ENCODE results near the gene TSC1.
A peak's percentile ranks its signal among the peaks of the same experiment; 100 is the strongest.

TSC1 gene

GRCh38 chr9:132885720-132886333 is 58.6 kb downstream of the TSC1 start:
- H3K4me1 Mint-ChIP-seq (ENCODE audit: low read depth in 2 of 2) = peaks cover 5 to 9% of the 10 kb centered on the region in 2 donors

GRCh38 chr9:132883349-132884294 is 60.8 kb downstream of the TSC1 start:
- H3K9me3 Mint-ChIP-seq = no peaks in the 10 kb centered on the region
- ATAC-seq (replicated peaks) = no peak
- no peak for DNase-seq
- no peak overlapping the region for H3K27ac Mint-ChIP-seq
- H3K4me1 Mint-ChIP-seq (ENCODE audit: low read depth in 2 of 2) = peaks cover 11 to 13% of the 10 kb centered on the region in 2 donors
- H3K36me3 Mint-ChIP-seq (ENCODE audit: insufficient read depth) = peaks cover 7% of the 10 kb centered on the region
- H3K27me3 Mint-ChIP-seq = no peaks in the 10 kb centered on the region
- H3K4me3 Mint-ChIP-seq = no peak overlapping the region

More at GRCh38 chr9:132885720-132886333, 58.6 kb downstream of the TSC1 start:
- DNase-seq (no peak), ATAC-seq (replicated peaks) (peak; percentile 54)
- no peak overlapping the region for H3K4me3 Mint-ChIP-seq
- H3K27ac Mint-ChIP-seq = no peak overlapping the region
- no peaks in the 10 kb centered on the region for H3K27me3 Mint-ChIP-seq
- H3K9me3 Mint-ChIP-seq = no peaks in the 10 kb centered on the region
- H3K36me3 Mint-ChIP-seq (ENCODE audit: insufficient read depth) = peaks cover 4% of the 10 kb centered on the region

DNA sequence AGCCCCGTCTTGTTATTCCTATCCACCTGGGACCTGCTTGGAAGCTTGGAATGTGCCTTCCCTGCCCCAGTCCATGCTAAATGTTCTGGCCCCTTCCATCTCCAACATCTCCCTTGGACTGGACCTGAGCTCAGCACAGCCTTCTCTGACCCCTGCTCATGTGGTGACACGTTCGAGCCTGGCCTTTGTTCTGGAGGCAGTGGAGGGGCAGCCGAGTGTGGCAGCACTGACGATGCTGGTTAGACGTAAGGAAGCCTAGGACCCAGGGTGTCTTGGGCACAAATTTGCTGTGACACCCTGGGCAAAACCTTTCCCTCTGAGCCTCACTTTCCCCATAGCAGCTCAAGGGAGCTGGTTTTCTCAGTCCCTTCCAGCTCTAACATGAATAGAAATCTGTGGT is 61.8 kb downstream of the TSC1 start:
- no peak for DNase-seq
- H3K4me3 Mint-ChIP-seq = no peak overlapping the region
- no peaks in the 10 kb centered on the region for H3K27me3 Mint-ChIP-seq
- H3K9me3 Mint-ChIP-seq = no peaks in the 10 kb centered on the region
- H3K36me3 Mint-ChIP-seq (ENCODE audit: insufficient read depth) = peaks cover 13% of the 10 kb centered on the region
- no peak for ATAC-seq (replicated peaks)
- H3K27ac Mint-ChIP-seq = no peak overlapping the region
- H3K4me1 Mint-ChIP-seq (ENCODE audit: low read depth in 2 of 2) = peaks cover 9 to 10% of the 10 kb centered on the region in 2 donors

DNA sequence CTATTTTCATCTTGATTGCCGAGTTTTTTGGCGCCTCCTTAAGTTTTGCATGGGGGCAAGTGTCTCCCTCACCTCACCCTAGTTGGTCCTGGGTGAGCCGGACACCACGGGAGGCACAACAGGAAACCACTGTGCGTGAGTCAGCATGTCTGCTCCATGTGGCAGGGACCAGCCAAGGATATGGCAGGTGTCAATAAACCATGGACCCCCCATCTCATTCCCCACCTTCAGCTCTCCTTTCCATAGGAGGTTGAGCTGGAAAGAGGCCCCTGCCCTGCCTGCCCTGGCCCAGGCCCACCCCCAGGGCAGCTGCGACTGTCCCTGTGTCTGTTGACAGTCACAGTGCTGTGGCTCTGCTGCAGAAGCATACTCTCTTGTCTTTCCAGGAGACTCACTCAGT is 62.6 kb downstream of the TSC1 start:
- ATAC-seq (replicated peaks) (no peak), DNase-seq (no peak)
- H3K9me3 Mint-ChIP-seq = no peaks in the 10 kb centered on the region
- H3K27ac Mint-ChIP-seq = no peak overlapping the region
- H3K36me3 Mint-ChIP-seq (ENCODE audit: insufficient read depth) = peaks cover 13% of the 10 kb centered on the region
- no peaks in the 10 kb centered on the region for H3K27me3 Mint-ChIP-seq
- H3K4me3 Mint-ChIP-seq = no peak overlapping the region
- peaks cover 9 to 10% of the 10 kb centered on the region in 2 donors for H3K4me1 Mint-ChIP-seq (ENCODE audit: low read depth in 2 of 2)

- ATAC-seq (replicated peaks) (no peak), DNase-seq (no peak)
- Mint-ChIP-seq H3K4me3 (peak overlapping the region; percentile 5 to 85), H3K36me3 (ENCODE audit: insufficient read depth) (peaks cover 13% of the 10 kb centered on the region), H3K27ac (peak overlapping the region in 1 of 2 donors; percentile 88), H3K9me3 (no peaks in the 10 kb centered on the region), H3K27me3 (no peaks in the 10 kb centered on the region), H3K4me1 (ENCODE audit: low read depth in 2 of 2) (peaks cover 9 to 10% of the 10 kb centered on the region in 2 donors)
Measured at GRCh38 chr9:132880324-132880661, 64.1 kb downstream of the TSC1 start.

DNA sequence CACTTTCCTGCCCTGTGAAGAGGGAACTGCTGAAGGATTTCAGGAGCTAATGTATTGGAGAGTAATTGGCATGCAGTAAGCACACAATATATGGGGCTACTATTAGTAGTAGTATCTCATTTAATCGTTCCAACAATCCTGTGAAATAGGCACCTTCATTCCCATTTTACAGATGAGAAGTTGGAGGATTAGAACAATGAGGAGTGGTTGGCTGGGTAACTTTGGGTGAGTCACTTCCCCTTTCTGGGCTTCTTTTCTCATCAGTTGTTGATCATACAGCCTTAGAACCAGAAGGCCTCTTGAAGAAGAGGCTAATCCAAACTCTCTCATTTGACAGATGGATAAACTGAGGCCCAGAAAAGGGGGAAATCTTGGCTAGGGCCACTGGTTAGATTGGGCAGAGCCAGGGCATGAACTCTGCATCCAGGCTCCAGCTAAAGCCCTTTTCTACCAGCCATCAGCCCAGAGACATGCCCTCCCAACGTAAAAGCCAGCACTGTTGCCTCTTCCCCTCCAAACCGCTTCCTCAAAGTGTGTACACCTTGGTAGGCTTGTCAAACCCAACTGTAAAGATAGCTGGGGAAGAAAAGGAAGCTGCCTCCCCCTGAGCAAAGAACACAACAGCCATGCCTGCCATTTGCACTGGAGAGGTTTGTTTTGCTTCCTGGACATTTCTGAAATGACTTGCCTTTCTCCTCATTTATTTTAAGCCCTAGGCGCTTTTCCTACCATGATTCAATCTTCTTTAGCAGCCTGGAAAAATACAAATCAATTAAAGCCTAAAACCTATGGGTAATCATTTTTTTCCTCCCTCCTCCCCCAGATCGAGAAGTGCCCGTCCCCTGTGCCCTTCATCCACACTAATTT is 64.7 kb downstream of the TSC1 start:
- Mint-ChIP-seq H3K4me3 (peak overlapping the region; percentile 83 to 85), H3K36me3 (ENCODE audit: insufficient read depth) (peaks cover 13% of the 10 kb centered on the region), H3K27me3 (no peaks in the 10 kb centered on the region), H3K9me3 (no peaks in the 10 kb centered on the region), H3K4me1 (ENCODE audit: low read depth in 2 of 2) (peaks cover 9 to 10% of the 10 kb centered on the region in 2 donors), H3K27ac (peak overlapping the region; percentile 57 to 88)
- DNase-seq (no peak), ATAC-seq (replicated peaks) (peak; percentile 21)

- Mint-ChIP-seq H3K27ac (peak within 1 kb of the TSS; percentile 78 to 88), H3K4me3 (peak within 1 kb of the TSS; percentile 83 to 85), H3K27me3 (no peaks in the 10 kb centered on the region), H3K4me1 (ENCODE audit: low read depth in 2 of 2) (peaks cover 9 to 10% of the 10 kb centered on the region in 2 donors), H3K36me3 (ENCODE audit: insufficient read depth) (peaks cover 13% of the 10 kb centered on the region), H3K9me3 (no peaks in the 10 kb centered on the region)
- DNase-seq (no peak), ATAC-seq (replicated peaks) (peak; percentile 27)
Measured at GRCh38 chr9:132878695-132879456, 65.5 kb downstream of the TSC1 start, which contains the start of gene SPACA9. Gene SPACA9 (plus strand): TSS chr9:132878898. CDS start chr9:132883948, 5,050 bp downstream.

DNA sequence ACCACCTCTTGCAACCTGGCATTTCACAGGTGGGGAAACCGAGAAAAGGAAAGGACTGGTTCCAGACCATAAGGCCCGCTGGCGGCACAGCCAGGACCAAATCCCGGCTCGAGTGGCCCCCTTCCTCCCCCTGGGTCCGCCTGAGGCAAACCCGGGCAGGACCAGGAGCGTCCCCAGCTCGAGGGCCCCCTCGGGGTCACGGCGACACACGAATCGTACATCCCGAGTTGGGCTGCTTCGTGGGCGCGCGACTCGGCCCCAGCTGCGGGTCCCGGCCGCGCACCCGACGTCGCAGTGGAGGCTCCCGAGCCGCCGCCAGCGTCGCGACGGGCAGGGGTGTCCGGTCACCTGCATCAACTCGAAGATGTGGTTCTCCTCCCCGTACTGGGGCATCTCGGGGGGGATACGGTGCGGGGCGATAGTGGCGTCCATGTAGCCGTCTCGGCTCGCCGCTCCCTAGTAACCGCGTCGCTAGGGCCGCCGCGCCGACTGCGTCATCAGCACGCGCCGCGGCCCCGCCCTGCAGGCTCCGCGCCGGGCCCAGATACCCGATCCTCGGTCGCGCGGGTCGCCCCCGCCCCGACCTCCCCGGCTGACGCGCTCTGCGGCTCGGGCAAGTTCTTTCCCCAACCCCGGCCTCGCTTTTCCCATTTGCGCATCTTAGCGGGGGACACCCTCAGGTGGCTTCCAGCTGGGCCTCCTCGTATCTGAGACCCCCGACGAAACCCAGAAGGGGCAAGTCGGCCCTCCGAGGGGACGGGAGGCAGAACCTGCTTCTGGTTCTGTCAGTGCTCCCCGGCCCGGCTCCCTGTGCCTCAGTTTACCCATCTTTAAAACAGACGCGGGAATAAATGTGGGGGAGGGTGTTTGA is 66.4 kb downstream of the TSC1 start, which contains the start of gene AK8:
TSS of gene AK8 (minus strand) at position 461 of the 871 bp plus-strand sequence. CDS start at position 432, 29 bp downstream.
- DNase-seq (peak; percentile 64 to 80 (median 80)), ATAC-seq (replicated peaks) (peak; percentile 90)
- Mint-ChIP-seq H3K27ac (peak within 1 kb of the TSS; percentile 78 to 88), H3K4me3 (peak within 1 kb of the TSS; percentile 83 to 85), H3K27me3 (no peaks in the 10 kb centered on the region), H3K4me1 (ENCODE audit: low read depth in 2 of 2) (peaks cover 14 to 15% of the 10 kb centered on the region in 2 donors), H3K36me3 (ENCODE audit: insufficient read depth) (peaks cover 13% of the 10 kb centered on the region), H3K9me3 (no peaks in the 10 kb centered on the region)

- ATAC-seq (replicated peaks) = no peak
Measured at GRCh38 chr9:132877458-132877823, 67.0 kb downstream of the TSC1 start.

DNA sequence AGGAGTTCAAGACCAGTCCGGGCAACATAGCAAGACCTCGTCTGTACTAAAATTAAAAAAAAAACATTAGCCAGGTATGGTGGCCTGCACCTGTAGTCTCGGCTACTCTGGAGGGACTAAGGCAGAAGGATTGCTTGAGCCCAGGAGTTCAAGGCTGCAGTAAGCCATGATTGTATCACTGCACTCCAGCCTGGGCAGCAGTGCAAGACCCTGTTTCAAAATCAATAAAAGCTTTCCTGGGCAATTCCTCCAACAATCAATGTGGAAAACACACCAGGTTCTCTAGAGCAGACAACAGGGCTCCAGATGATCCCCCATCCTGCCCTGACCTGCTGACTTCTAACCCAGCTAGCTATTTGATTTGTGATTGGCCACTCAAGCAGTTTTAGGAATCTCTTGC is 67.6 kb downstream of the TSC1 start:
- peaks cover 13% of the 10 kb centered on the region for H3K36me3 Mint-ChIP-seq (ENCODE audit: insufficient read depth)
- peak overlapping the region in 1 of 2 donors; percentile 78 for H3K27ac Mint-ChIP-seq

More at GRCh38 chr9:132877458-132877823, 67.0 kb downstream of the TSC1 start:
- H3K4me1 Mint-ChIP-seq (ENCODE audit: low read depth in 2 of 2) = peaks cover 14 to 15% of the 10 kb centered on the region in 2 donors
- no peak for DNase-seq
- H3K36me3 Mint-ChIP-seq (ENCODE audit: insufficient read depth) = peaks cover 13% of the 10 kb centered on the region
- peak overlapping the region; percentile 81 to 85 for H3K4me3 Mint-ChIP-seq
- H3K9me3 Mint-ChIP-seq = no peaks in the 10 kb centered on the region
- peak overlapping the region in 1 of 2 donors; percentile 78 for H3K27ac Mint-ChIP-seq
- no peaks in the 10 kb centered on the region for H3K27me3 Mint-ChIP-seq

DNA sequence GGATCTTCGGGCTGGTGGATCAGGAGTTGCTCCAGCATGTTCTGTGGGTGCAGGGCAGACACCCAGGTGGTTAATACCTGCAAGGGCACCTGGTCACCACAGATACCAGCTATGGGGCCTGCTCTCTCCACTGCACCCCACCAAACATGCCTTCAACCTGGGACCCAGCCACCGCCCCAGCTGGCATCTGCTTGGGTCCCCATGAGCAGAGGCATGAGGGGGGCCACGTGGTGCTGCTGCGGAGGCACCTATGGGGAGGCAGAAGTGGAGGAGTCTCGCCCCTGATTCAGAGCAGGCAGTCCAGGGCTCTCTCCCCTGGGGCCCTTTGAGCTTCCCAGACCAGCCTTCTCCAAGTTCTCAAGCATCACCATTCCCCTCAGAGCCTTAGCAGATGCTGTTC is 69.3 kb downstream of the TSC1 start:
- DNase-seq (no peak), ATAC-seq (replicated peaks) (no peak)
- Mint-ChIP-seq H3K9me3 (no peaks in the 10 kb centered on the region), H3K4me3 (no peak overlapping the region), H3K4me1 (ENCODE audit: low read depth in 2 of 2) (peaks cover 13 to 14% of the 10 kb centered on the region in 2 donors), H3K27me3 (peaks cover 8 to 13% of the 10 kb centered on the region in 2 donors), H3K27ac (no peak overlapping the region), H3K36me3 (ENCODE audit: insufficient read depth) (peaks cover 13% of the 10 kb centered on the region)

More for the DNA sequence above, 67.6 kb downstream of the TSC1 start:
- Mint-ChIP-seq H3K9me3 (no peaks in the 10 kb centered on the region), H3K4me3 (peak overlapping the region; percentile 81 to 85), H3K27me3 (no peaks in the 10 kb centered on the region), H3K4me1 (ENCODE audit: low read depth in 2 of 2) (peaks cover 14 to 15% of the 10 kb centered on the region in 2 donors)
- ATAC-seq (replicated peaks) (no peak), DNase-seq (no peak)

Measured in effector memory CD8-positive, alpha-beta T cell (primary cell).